ENCODE results near the gene PARD6G. TPM values are rescaled to one million over a fixed set of nuclear protein-coding genes. Genes with fewer than 3 reads are reported as not detected.

Gene PARD6G
- total RNA-seq, 4 donors from 2014 or later, result 33.3 to 64.1 (median 46.2) TPM

DNA sequence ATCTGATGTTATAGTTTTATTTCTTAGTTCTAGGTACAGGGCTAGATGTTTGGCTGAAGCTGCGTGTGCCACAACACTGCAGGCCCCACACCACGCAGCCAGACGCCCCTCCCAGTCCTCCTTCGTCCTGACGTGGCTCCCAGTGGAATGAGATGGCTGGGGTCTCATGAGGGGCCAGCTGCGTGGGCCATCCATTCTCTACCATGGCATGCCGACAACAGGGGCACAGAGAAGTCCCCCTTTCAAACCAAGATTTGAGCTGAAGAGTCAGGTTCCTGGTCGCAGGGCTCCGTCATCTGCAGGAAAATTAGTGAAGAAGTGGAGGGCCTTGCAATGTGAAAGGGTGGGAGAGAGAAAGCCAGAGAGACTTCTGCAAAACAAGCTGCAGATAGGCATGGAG is 64.5 kb downstream of the PARD6G start:
- H3K27ac ChIP-seq, result peak overlapping the region; percentile 93 to 98 (median 95)
- intact Hi-C loops (cut with DNase I), result no loop called here

GRCh38 chr18:80181642-80182461 is 65.5 kb downstream of the PARD6G start:
- peak; percentile 76 to 80 for DNase-seq
- Histone ChIP-seq H3K4me1 (peaks cover 41 to 48% of the 10 kb centered on the region in 2 donors), H3K9me3 (no peaks in the 10 kb centered on the region), H3K27me3 (no peaks in the 10 kb centered on the region), H3K36me3 (no peaks in the 10 kb centered on the region), H3K27ac (peak overlapping the region; percentile 93 to 98 (median 95)), H3K4me3 (replicated peaks in 1 of 3) (no peak overlapping the region)
- 49 to 61% methylated on average over 8 to 12 of the region's 12 CpGs for WGBS, 2 donors
- TF ChIP-seq, protein P1, sequence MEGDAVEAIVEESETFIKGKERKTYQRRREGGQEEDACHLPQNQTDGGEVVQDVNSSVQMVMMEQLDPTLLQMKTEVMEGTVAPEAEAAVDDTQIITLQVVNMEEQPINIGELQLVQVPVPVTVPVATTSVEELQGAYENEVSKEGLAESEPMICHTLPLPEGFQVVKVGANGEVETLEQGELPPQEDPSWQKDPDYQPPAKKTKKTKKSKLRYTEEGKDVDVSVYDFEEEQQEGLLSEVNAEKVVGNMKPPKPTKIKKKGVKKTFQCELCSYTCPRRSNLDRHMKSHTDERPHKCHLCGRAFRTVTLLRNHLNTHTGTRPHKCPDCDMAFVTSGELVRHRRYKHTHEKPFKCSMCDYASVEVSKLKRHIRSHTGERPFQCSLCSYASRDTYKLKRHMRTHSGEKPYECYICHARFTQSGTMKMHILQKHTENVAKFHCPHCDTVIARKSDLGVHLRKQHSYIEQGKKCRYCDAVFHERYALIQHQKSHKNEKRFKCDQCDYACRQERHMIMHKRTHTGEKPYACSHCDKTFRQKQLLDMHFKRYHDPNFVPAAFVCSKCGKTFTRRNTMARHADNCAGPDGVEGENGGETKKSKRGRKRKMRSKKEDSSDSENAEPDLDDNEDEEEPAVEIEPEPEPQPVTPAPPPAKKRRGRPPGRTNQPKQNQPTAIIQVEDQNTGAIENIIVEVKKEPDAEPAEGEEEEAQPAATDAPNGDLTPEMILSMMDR (IDR thresholded peaks at IDR 0.05), result no peak
- peak in 1 of 2 donors; percentile 39 for TF ChIP-seq POLR2A (IDR thresholded peaks at IDR 0.05)
- intact Hi-C loops (cut with DNase I), result no loop called here

More for the DNA sequence above, 64.5 kb downstream of the PARD6G start:
- H3K27me3 ChIP-seq, result no peaks in the 10 kb centered on the region
- 41 to 46% methylated on average over 9 of the region's 9 CpGs for WGBS, 2 donors
- no peaks in the 10 kb centered on the region for H3K9me3 ChIP-seq
- peaks cover 41 to 58% of the 10 kb centered on the region in 2 donors for H3K4me1 ChIP-seq
- DNase-seq, result no peak
- TF ChIP-seq POLR2A (IDR thresholded peaks at IDR 0.05), result no peak
- TF ChIP-seq, protein P1 (IDR thresholded peaks at IDR 0.05), result no peak
- no peak overlapping the region for H3K4me3 ChIP-seq (replicated peaks in 1 of 3)
- H3K36me3 ChIP-seq, result no peaks in the 10 kb centered on the region

- Histone ChIP-seq H3K4me1 (peaks cover 41 to 56% of the 10 kb centered on the region in 2 donors), H3K27me3 (no peaks in the 10 kb centered on the region), H3K9me3 (no peaks in the 10 kb centered on the region), H3K36me3 (no peaks in the 10 kb centered on the region), H3K4me3 (replicated peaks in 1 of 3) (no peak overlapping the region), H3K27ac (peak overlapping the region; percentile 93 to 98 (median 95))
- DNase-seq, result no peak
- no peak for TF ChIP-seq POLR2A (IDR thresholded peaks at IDR 0.05)
- TF ChIP-seq, protein P1 (IDR thresholded peaks at IDR 0.05), result no peak
- intact Hi-C loops (cut with DNase I), result no loop called here
- whole genome bisulfite sequencing, 2 donors, result 92 to 94% methylated on average over 9 to 31 of the region's 33 CpGs
These were observed 66.3 kb downstream of the PARD6G start for GRCh38 chr18:80180778-80181564.

DNA sequence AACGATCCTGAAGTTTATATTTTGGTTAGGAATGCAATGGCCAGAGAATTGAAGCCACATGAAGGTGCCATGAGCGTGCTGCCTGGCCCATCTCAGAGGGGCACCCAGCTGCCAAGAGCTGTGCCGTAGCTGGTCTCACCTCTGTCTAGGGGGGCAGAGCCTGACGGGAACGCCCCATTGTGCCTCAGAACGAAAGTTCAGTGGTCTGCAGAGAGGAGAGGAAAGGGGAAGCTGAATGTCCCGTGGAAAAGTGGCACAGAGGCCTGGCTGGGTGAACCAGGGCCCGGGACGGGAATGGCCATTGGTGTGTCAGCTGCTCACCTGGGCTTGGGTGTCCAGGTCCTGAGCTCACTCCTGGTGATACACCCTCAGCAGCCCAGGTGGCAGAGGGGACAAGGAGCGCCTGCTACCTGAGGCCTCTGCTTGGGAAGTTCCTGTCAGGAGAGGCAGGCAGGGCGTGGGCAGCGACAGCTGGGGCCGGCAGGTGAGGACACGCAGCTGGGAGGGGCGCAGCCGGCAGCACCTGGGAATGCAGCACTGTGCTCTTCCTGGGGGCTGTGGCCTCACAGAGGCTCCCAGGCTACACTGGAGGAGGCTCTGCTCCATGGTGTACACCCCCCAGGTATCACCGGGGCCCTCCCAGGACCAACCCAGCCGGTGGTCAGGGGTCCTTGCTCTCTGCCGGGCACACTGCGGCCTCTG is 67.3 kb downstream of the PARD6G start:
- no peaks in the 10 kb centered on the region for H3K9me3 ChIP-seq
- peaks cover 37 to 61% of the 10 kb centered on the region in 2 donors for H3K4me1 ChIP-seq
- no peaks in the 10 kb centered on the region for H3K27me3 ChIP-seq
- intact Hi-C loops (cut with DNase I), result no loop called here
- no peaks in the 10 kb centered on the region for H3K36me3 ChIP-seq
- WGBS, 2 donors, result 81 to 83% methylated on average over 15 to 16 of the region's 20 CpGs
- TF ChIP-seq, protein P1 (IDR thresholded peaks at IDR 0.05), result no peak
- no peak overlapping the region for H3K4me3 ChIP-seq (replicated peaks in 1 of 3)
- peak overlapping the region in 2 of 3 donors; percentile 95 to 98 for H3K27ac ChIP-seq
- DNase-seq, result no peak

Data from thyroid gland (tissue), 4 donors.